Neural cell (in vitro differentiated cells): ENCODE results near the gene MYO3B. TPM values are rescaled to one million over a fixed set of nuclear protein-coding genes. Genes with fewer than 3 reads are reported as not detected.

Experiments
- H2AFZ ChIP-seq: fragments of 200-600, 300-800 bp; sonication (generic), shearing (Covaris generic); 2 replicates; pipeline ENCODE4 v1.6.0; 2014; ENCODE audit warnings: low read depth, mild to moderate bottlenecking, antibody characterized with exemption, low read length, moderate library complexity
- H3F3A ChIP-seq: fragments of 200-600 bp; shearing (Covaris generic); 2 replicates; pipeline ENCODE4 v1.6.1; 2016; ENCODE audit warnings: mild to moderate bottlenecking, moderate library complexity, mixed read lengths, antibody characterized with exemption, low read length; ENCODE audit not compliant: insufficient read depth, poor library complexity, severe bottlenecking
- H3K27ac ChIP-seq: fragments of 200-600, 300-800 bp; sonication (generic), shearing (Covaris generic); 2 replicates; pipeline ENCODE4 v1.5.1; 2014; ENCODE audit warnings: mild to moderate bottlenecking, low read length, moderate library complexity
- H3K27me3 ChIP-seq: fragments of 300-800, 200-600 bp; sonication (generic), shearing (Covaris generic); 2 replicates; pipeline ENCODE4 v1.6.0; 2014; ENCODE audit warnings: mild to moderate bottlenecking, low read depth, low read length, moderate library complexity; ENCODE audit not compliant: insufficient read depth
- H3K36me3 ChIP-seq: fragments of 300-800, 200-600 bp; sonication (generic), shearing (Covaris generic); 2 replicates; pipeline ENCODE4 v1.5.1; 2014; ENCODE audit warnings: mild to moderate bottlenecking, antibody characterized with exemption, low read length, moderate library complexity; ENCODE audit not compliant: insufficient read depth
- H3K4me2 ChIP-seq: fragments of 300-800, 200-600 bp; sonication (generic), shearing (Covaris generic); 2 replicates; pipeline ENCODE4 v1.6.0; 2014; ENCODE audit warnings: mild to moderate bottlenecking, low read length
- H3K4me3 ChIP-seq: fragments of 300-800, 200-600 bp; sonication (generic), shearing (Covaris generic); 2 replicates; pipeline ENCODE4 v1.5.1; 2014; ENCODE audit warnings: mild to moderate bottlenecking, low read length, moderate library complexity
- H3K79me2 ChIP-seq: fragments of 200-600 bp; shearing (Covaris generic); replicated peaks from 2 replicates; pipeline ENCODE4 v1.6.0; 2014; ENCODE audit warnings: mild to moderate bottlenecking, low read length, moderate library complexity; ENCODE audit not compliant: insufficient read depth
- H3K9ac ChIP-seq: fragments of 300-800, 200-600 bp; sonication (generic), shearing (Covaris generic); 2 replicates; pipeline ENCODE4 v1.6.1; 2016; ENCODE audit warnings: mild to moderate bottlenecking, low read length, mixed read lengths
- H3K9me2 ChIP-seq: fragments of 200-600 bp; shearing (Covaris generic); 2 replicates; pipeline ENCODE4 v1.6.1; 2016; ENCODE audit warnings: mild to moderate bottlenecking, low read length, mixed read lengths; ENCODE audit not compliant: insufficient read depth
- H3K9me3 ChIP-seq: fragments of 200-600, 300-800 bp; sonication (generic), shearing (Covaris generic); 2 replicates; pipeline ENCODE4 v1.6.1; 2016; ENCODE audit warnings: mild to moderate bottlenecking, mixed run types, low read length, moderate library complexity, mixed read lengths
- H4K20me1 ChIP-seq: fragments of 200-600 bp; shearing (Covaris generic); 2 replicates; pipeline ENCODE4 v1.6.1; 2016; ENCODE audit warnings: mild to moderate bottlenecking, mixed run types; ENCODE audit not compliant: insufficient read depth
- EP300 ChIP-seq: fragments of 450-650 bp; conservative IDR thresholded peaks from 2 replicates; pipeline ENCODE4 v1.6.1; 2014; ENCODE audit warnings: antibody characterized with exemption, mild to moderate bottlenecking, moderate library complexity; ENCODE audit not compliant: poor library complexity, severe bottlenecking
- EZH2 ChIP-seq: fragments of 200-600, 300-800 bp; shearing (Covaris generic), sonication (generic); IDR thresholded peaks from 2 replicates; pipeline ENCODE4 v1.6.1; 2014; ENCODE audit warnings: antibody characterized with exemption, low read length, borderline replicate concordance, mild to moderate bottlenecking; ENCODE audit not compliant: insufficient read depth, poor library complexity, severe bottlenecking
- MXI1 ChIP-seq: fragments of 450-650 bp; conservative IDR thresholded peaks from 2 replicates; pipeline ENCODE4 v1.6.1; 2014; ENCODE audit warnings: antibody characterized with exemption, mild to moderate bottlenecking; ENCODE audit not compliant: poor library complexity, severe bottlenecking
- POLR2AphosphoS5 ChIP-seq: IDR thresholded peaks from 2 replicates; pipeline ENCODE4 v1.6.1; 2012
- RAD21 ChIP-seq: fragments of 450-650 bp; conservative IDR thresholded peaks from 2 replicates; pipeline ENCODE4 v1.6.1; 2014; ENCODE audit warnings: antibody characterized with exemption, mild to moderate bottlenecking, moderate library complexity
- REST ChIP-seq: IDR thresholded peaks from 2 replicates; pipeline ENCODE4 v1.6.1; 2012; ENCODE audit warnings: borderline replicate concordance
- SMC3 ChIP-seq: fragments of 450-650 bp; conservative IDR thresholded peaks from 2 replicates; pipeline ENCODE4 v1.6.1; 2014; ENCODE audit warnings: antibody characterized with exemption, mild to moderate bottlenecking, moderate library complexity; ENCODE audit not compliant: poor library complexity
- TAF1 ChIP-seq: IDR thresholded peaks from 2 replicates; pipeline ENCODE4 v1.6.1; 2012; ENCODE audit warnings: low read depth
- polyA plus RNA-seq: library from polyadenylated mRNA; depleted of rRNA; stranded (reverse); fragments of >200 nt; gene quantifications from 2 replicates; pipeline ENCODE4 v1.2.3, GENCODE V29; 2014

Gene MYO3B
- polyA plus RNA-seq, 1 donor from 2014 or later: 0.11 TPM

GRCh38 chr2:170265321-170265720, 87.4 kb downstream of the MYO3B start:
- no peak for TF ChIP-seq TAF1
- TF ChIP-seq REST: no peak
- no peak for TF ChIP-seq POLR2AphosphoS5
- H3K27ac ChIP-seq: no peak overlapping the region

GRCh38 chr2:170266358-170266757, 88.4 kb downstream of the MYO3B start:
- H3K4me2 ChIP-seq: no peak overlapping the region
- no peak overlapping the region for H3K4me3 ChIP-seq
- no peaks in the 10 kb centered on the region for H3K9me2 ChIP-seq
- no peaks in the 10 kb centered on the region for H3K27me3 ChIP-seq
- H4K20me1 ChIP-seq: no peaks in the 10 kb centered on the region
- H3F3A ChIP-seq: no peaks in the 10 kb centered on the region
- H3K9me3 ChIP-seq: no peaks in the 10 kb centered on the region
- H3K9ac ChIP-seq: no peak overlapping the region
- H2AFZ ChIP-seq: no peak overlapping the region
- H3K36me3 ChIP-seq: no peaks in the 10 kb centered on the region
- no peak overlapping the region for H3K27ac ChIP-seq
- TF ChIP-seq MXI1: no peak
- no peak for TF ChIP-seq EP300
- no peak for TF ChIP-seq SMC3
- no peak for TF ChIP-seq POLR2AphosphoS5
- no peak for TF ChIP-seq REST
- TF ChIP-seq RAD21: no peak
- H3K79me2 ChIP-seq: no peaks in the 10 kb centered on the region

More at GRCh38 chr2:170265321-170265720, 87.4 kb downstream of the MYO3B start:
- Histone ChIP-seq H3F3A (no peaks in the 10 kb centered on the region), H3K4me2 (no peak overlapping the region), H3K9me3 (no peaks in the 10 kb centered on the region), H3K36me3 (no peaks in the 10 kb centered on the region), H3K4me3 (no peak overlapping the region), H3K27me3 (no peaks in the 10 kb centered on the region), H3K9me2 (no peaks in the 10 kb centered on the region), H3K79me2 (no peaks in the 10 kb centered on the region), H3K9ac (no peak overlapping the region), H4K20me1 (no peaks in the 10 kb centered on the region), H2AFZ (no peak overlapping the region)

- no peak overlapping the region for H3K9ac ChIP-seq
- no peaks in the 10 kb centered on the region for H3K9me2 ChIP-seq
- H4K20me1 ChIP-seq: no peaks in the 10 kb centered on the region
- no peak overlapping the region for H3K4me2 ChIP-seq
- H3F3A ChIP-seq: no peaks in the 10 kb centered on the region
- H3K27ac ChIP-seq: no peak overlapping the region
- no peaks in the 10 kb centered on the region for H3K9me3 ChIP-seq
- H3K36me3 ChIP-seq: no peaks in the 10 kb centered on the region
- no peak overlapping the region for H3K4me3 ChIP-seq
- H2AFZ ChIP-seq: no peak overlapping the region
- no peaks in the 10 kb centered on the region for H3K27me3 ChIP-seq
- H3K79me2 ChIP-seq: no peaks in the 10 kb centered on the region
- TF ChIP-seq EZH2: no peak
- no peak for TF ChIP-seq EP300
- TF ChIP-seq REST: no peak
- TF ChIP-seq MXI1: no peak
- no peak for TF ChIP-seq RAD21
- TF ChIP-seq TAF1: no peak
- TF ChIP-seq SMC3: no peak
These were observed 89.1 kb downstream of the MYO3B start for GRCh38 chr2:170267071-170267470.
